Measurements from ENCODE around the gene DUSP1. TPM values are rescaled to one million over a fixed set of nuclear protein-coding genes. Genes with fewer than 3 reads are reported as not detected.
"Not testable (repeated sequence)": the region's sequence is repeated elsewhere in the genome, so short reads cannot be mapped to it uniquely, and the experiment has no call there.

Gene DUSP1, protein sequence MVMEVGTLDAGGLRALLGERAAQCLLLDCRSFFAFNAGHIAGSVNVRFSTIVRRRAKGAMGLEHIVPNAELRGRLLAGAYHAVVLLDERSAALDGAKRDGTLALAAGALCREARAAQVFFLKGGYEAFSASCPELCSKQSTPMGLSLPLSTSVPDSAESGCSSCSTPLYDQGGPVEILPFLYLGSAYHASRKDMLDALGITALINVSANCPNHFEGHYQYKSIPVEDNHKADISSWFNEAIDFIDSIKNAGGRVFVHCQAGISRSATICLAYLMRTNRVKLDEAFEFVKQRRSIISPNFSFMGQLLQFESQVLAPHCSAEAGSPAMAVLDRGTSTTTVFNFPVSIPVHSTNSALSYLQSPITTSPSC
- 82.2 TPM for total RNA-seq
- 100 to 1,000 TPM in 3 of 8 donors, 10 to 100 TPM in 5; 38.0 to 167 (median 95.8) TPM for polyA plus RNA-seq (ENCODE audit: insufficient read depth in 1 of 8, insufficient read length in 8 of 8, low replicate concordance in 1 of 8)
- long read RNA-seq, donor 1, transcript DUSP1-201 (4 exons, 2,019 nt): major isoform, 24 of 24 reads
- long read RNA-seq, donor 1, partial matches to known transcripts: 0 of 24 reads
- long read RNA-seq, donor 1, other reads (novel, unspliced or antisense): 0 of 24 reads
- long read RNA-seq, donor 2, partial matches to known transcripts: 0 of 4 reads
- long read RNA-seq, donor 2, other reads (novel, unspliced or antisense): 0 of 4 reads
- long read RNA-seq, donor 3, transcript DUSP1-201 (4 exons, 2,019 nt): major isoform, 50 of 58 reads
- long read RNA-seq, donor 3, partial matches to known transcripts: 0 of 58 reads
- long read RNA-seq, donor 3, other reads (novel, unspliced or antisense): 8 of 58 reads
- long read RNA-seq, donor 4, transcript DUSP1-201 (4 exons, 2,019 nt): major isoform, 78 of 114 reads
- long read RNA-seq, donor 4, partial matches to known transcripts: 29 of 114 reads
- long read RNA-seq, donor 4, other reads (novel, unspliced or antisense): 7 of 114 reads
- long read RNA-seq, donor 5, transcript DUSP1-201 (4 exons, 2,019 nt): major isoform, 49 of 55 reads
- long read RNA-seq, donor 5, partial matches to known transcripts: 0 of 55 reads
- long read RNA-seq, donor 5, other reads (novel, unspliced or antisense): 6 of 55 reads
- long read RNA-seq, donor 6, transcript DUSP1-201 (4 exons, 2,019 nt): major isoform, 26 of 26 reads
- long read RNA-seq, donor 6, partial matches to known transcripts: 0 of 26 reads
- long read RNA-seq, donor 6, other reads (novel, unspliced or antisense): 0 of 26 reads
- long read RNA-seq, donor 7, transcript DUSP1-201 (4 exons, 2,019 nt): major isoform, 50 of 55 reads
- long read RNA-seq, donor 7, partial matches to known transcripts: 5 of 55 reads
- long read RNA-seq, donor 7, other reads (novel, unspliced or antisense): 0 of 55 reads
- long read RNA-seq, donor 8, transcript DUSP1-201 (4 exons, 2,019 nt): major isoform, 11 of 46 reads
- long read RNA-seq, donor 8, partial matches to known transcripts: 35 of 46 reads
- long read RNA-seq, donor 8, other reads (novel, unspliced or antisense): 0 of 46 reads
- long read RNA-seq, donor 9, transcript DUSP1-201 (4 exons, 2,019 nt): major isoform, 40 of 40 reads
- long read RNA-seq, donor 9, partial matches to known transcripts: 0 of 40 reads
- long read RNA-seq, donor 9, other reads (novel, unspliced or antisense): 0 of 40 reads
- long read RNA-seq, donor 10, transcript DUSP1-201 (4 exons, 2,019 nt): major isoform, 69 of 69 reads
- long read RNA-seq, donor 10, partial matches to known transcripts: 0 of 69 reads
- long read RNA-seq, donor 10, other reads (novel, unspliced or antisense): 0 of 69 reads
- long read RNA-seq, donor 11, transcript DUSP1-201 (4 exons, 2,019 nt): major isoform, 47 of 52 reads
- long read RNA-seq, donor 11, partial matches to known transcripts: 5 of 52 reads
- long read RNA-seq, donor 11, other reads (novel, unspliced or antisense): 0 of 52 reads

DNA sequence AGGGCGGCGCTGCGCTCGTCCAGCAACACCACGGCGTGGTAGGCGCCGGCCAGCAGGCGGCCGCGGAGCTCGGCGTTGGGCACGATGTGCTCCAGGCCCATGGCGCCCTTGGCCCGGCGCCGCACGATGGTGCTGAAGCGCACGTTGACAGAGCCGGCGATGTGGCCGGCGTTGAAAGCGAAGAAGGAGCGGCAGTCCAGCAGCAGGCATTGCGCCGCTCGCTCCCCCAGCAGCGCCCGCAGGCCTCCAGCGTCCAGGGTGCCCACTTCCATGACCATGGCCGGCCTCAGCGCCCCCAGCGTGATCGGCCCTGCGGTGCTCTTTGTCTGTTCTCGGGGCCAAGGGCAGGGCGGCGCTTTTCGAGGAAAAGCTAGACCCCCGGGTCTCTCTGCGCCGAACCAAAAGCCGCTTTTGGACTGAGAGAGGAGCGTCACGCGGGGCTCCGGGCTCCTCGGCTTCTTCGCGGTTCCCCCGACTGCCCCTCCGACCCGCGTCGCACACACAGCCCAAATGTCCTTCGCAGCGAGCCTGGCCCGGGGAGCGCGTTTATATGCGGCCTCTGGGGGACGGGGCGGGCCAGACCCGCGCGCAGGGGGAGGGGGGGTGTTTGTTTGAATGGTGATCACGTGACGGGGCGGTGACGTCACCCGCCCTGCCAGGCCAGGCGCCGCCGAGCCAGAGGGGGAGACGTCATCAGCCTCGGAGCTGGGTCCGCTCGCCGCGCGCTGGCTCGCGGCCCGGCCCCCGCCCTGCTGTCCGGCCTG lies at the start of gene DUSP1:
Gene DUSP1 (minus strand): TSS at position 521 of the 764 bp plus-strand sequence. CDS start 243 bp downstream, at position 278.
- Histone ChIP-seq H3K9me3 (replicated peaks; ENCODE audit: control insufficient read depth, low read depth, low read length) (no peaks in the 10 kb centered on the region), H3K27me3 (ENCODE audit: control insufficient read depth, insufficient read depth, low read length) (no peaks in the 10 kb centered on the region), H3K4me3 (ENCODE audit: low read length) (peak within 1 kb of the TSS; percentile 96), H3K36me3 (ENCODE audit: control insufficient read depth, insufficient read depth, low read length) (peaks cover 27% of the 10 kb centered on the region), H3K27ac (ENCODE audit: low read length) (peak within 1 kb of the TSS; percentile 99), H3K4me1 (ENCODE audit: control insufficient read depth, insufficient read depth, low read length) (peaks cover 61% of the 10 kb centered on the region)
- under 1% methylated on average over 89 of the region's 89 CpGs for WGBS (ENCODE audit: insufficient coverage)
- DNase-seq: peak; percentile 98

DNA sequence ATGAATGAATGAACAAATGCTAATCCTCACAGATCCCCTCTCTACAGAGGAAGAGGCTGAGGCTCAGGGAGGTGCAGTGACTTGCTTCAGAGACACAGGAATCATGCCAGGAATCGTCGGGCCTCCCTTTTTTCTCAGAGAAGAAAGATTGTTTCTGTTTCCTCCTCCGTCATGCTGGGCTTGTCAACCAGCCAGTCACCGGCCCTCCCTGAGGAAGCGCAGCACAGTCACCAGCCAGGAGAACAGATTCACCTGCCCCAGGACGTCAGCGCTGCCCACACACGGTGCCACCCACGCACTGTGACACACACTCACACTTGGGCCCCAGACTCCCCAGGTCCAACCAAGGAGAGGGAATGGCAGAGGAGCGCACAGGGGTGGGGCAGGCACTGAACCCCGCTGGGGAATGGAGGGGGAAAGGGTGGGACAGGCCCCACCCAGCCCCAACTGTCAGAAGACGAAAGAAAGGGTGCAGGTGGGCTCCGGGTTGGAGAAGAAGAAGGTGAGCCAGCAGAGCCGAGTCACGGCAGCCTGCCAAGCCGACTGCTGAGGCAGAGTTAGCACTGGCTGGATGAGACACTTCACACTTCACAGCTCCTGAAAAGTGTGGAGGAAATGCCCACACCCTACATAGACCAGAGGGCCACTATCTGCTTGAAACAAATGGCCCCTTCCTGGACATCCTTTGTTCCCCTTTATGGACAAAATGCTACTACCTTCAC lies 49.2 kb upstream of the DUSP1 start:
- DNase-seq: no peak
- no peaks in the 10 kb centered on the region for H3K27me3 ChIP-seq (ENCODE audit: control insufficient read depth, insufficient read depth, low read length)
- WGBS (ENCODE audit: insufficient coverage): 42% methylated on average over 9 of the region's 16 CpGs
- no peak overlapping the region for H3K4me3 ChIP-seq (ENCODE audit: low read length)
- H3K36me3 ChIP-seq (ENCODE audit: control insufficient read depth, insufficient read depth, low read length): no peaks in the 10 kb centered on the region
- no peaks in the 10 kb centered on the region for H3K4me1 ChIP-seq (ENCODE audit: control insufficient read depth, insufficient read depth, low read length)
- H3K9me3 ChIP-seq (replicated peaks; ENCODE audit: control insufficient read depth, low read depth, low read length): no peaks in the 10 kb centered on the region
- H3K27ac ChIP-seq (ENCODE audit: low read length): no peak overlapping the region

DNA sequence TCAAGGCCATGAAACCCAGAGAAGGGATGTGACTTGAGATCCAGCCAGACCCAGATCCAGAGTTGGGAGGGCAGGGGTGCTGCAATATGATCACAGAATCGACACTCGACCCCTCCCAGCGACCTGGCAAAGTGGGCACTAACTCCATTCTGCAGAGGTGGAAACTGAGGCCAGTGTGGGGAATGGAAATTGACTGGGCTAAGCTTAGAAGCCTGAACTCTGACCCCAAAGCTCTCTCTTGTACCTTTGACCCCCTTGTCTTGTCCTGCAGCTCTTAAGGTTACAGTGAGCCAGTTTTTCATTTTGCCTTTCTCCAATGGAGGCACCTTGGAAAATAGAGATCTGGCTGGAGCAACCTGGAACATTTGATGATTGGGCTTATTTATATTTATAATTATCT lies 48.6 kb upstream of the DUSP1 start:
- no peak overlapping the region for H3K27ac ChIP-seq (ENCODE audit: low read length)
- 76% methylated on average over 3 of the region's 3 CpGs for WGBS (ENCODE audit: insufficient coverage)
- H3K27me3 ChIP-seq (ENCODE audit: control insufficient read depth, insufficient read depth, low read length): no peaks in the 10 kb centered on the region
- no peaks in the 10 kb centered on the region for H3K9me3 ChIP-seq (replicated peaks; ENCODE audit: control insufficient read depth, low read depth, low read length)
- no peak for DNase-seq
- H3K4me1 ChIP-seq (ENCODE audit: control insufficient read depth, insufficient read depth, low read length): no peaks in the 10 kb centered on the region
- H3K4me3 ChIP-seq (ENCODE audit: low read length): no peak overlapping the region
- H3K36me3 ChIP-seq (ENCODE audit: control insufficient read depth, insufficient read depth, low read length): no peaks in the 10 kb centered on the region

DNA sequence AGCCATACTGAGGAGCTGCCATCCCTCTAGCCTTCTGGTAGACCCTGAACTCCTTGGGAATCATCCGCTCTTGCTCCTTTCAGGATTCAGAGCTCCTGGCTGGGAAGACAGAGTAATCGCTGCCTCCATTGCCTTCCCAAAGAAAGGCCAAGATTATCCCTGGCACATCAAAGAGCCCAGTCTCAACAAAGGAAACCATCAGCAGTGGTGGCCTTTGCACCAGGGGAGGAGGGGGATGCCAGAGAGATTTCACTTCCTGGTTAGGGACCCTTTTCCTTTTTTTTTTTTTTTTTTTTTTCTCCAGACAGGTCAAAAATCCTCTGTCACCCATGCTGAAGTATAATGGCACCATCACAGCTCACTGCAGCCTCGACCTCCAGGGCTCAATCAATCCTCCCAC lies 47.1 kb upstream of the DUSP1 start:
- Histone ChIP-seq H3K4me1 (ENCODE audit: control insufficient read depth, insufficient read depth, low read length) (no peaks in the 10 kb centered on the region), H3K27me3 (ENCODE audit: control insufficient read depth, insufficient read depth, low read length) (no peaks in the 10 kb centered on the region), H3K36me3 (ENCODE audit: control insufficient read depth, insufficient read depth, low read length) (no peaks in the 10 kb centered on the region), H3K4me3 (ENCODE audit: low read length) (no peak overlapping the region), H3K27ac (ENCODE audit: low read length) (no peak overlapping the region), H3K9me3 (replicated peaks; ENCODE audit: control insufficient read depth, low read depth, low read length) (no peaks in the 10 kb centered on the region)
- no peak for DNase-seq
- 86% methylated on average over 1 of the region's 3 CpGs for WGBS (ENCODE audit: insufficient coverage)

DNA sequence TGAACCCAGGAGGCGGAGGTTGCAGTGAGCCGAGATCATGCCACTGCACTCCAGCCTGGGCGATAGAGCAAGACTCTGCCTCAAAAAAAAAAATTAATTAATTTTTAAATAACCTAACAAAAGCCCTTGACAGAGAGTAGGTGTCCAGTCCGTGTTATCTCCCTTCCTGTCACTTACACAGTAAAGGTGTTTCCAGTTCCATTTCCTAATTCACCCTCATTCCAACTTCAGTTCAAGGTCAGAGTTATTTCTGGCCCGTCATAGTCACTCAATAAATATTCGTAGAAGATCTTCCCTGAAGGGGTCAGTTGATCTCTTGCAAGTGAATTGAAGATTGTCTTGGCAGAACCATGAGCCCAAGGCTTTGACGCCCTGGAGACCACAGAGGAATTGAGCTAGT lies 46.7 kb upstream of the DUSP1 start:
- 92% methylated on average over 2 of the region's 7 CpGs for WGBS (ENCODE audit: insufficient coverage)
- Histone ChIP-seq H3K4me3 (ENCODE audit: low read length) (no peak overlapping the region), H3K4me1 (ENCODE audit: control insufficient read depth, insufficient read depth, low read length) (no peaks in the 10 kb centered on the region), H3K27me3 (ENCODE audit: control insufficient read depth, insufficient read depth, low read length) (no peaks in the 10 kb centered on the region), H3K36me3 (ENCODE audit: control insufficient read depth, insufficient read depth, low read length) (no peaks in the 10 kb centered on the region), H3K27ac (ENCODE audit: low read length) (no peak overlapping the region), H3K9me3 (replicated peaks; ENCODE audit: control insufficient read depth, low read depth, low read length) (no peaks in the 10 kb centered on the region)
- DNase-seq: no peak

DNA sequence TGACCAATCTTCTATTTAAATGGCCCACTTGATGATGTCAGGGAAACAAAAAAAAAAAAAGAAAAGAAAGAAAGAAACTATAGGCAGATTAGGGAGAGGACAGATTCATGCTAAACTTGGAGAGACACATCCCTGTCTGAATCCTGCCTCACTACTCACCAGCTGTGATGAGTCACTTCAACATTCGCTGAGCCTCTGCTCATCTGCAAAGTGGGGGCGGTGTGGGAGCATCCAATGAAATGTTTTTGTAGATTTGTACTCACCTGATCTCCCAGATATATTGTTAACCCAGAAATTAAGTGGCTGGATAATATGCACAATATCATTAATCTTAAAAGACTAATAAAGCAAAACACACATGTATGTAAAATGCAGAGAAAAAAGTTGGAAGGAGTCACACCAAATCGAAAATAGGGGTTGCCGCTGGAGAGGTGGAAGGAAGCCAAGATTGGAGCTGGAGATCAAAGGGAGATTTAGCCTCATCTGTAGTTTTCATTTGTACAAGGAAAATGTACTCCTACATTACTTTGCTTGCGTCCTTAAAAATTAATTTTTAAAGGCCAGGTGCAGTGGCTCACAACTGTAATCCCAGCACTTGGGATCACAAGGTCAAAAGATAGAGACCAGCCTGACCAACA lies 46.0 kb upstream of the DUSP1 start:
- no CpG with 5 or more reads among the region's 5 CpGs for WGBS (ENCODE audit: insufficient coverage)
- no peaks in the 10 kb centered on the region for H3K4me1 ChIP-seq (ENCODE audit: control insufficient read depth, insufficient read depth, low read length)
- peak; percentile 75 for DNase-seq
- no peak overlapping the region for H3K4me3 ChIP-seq (ENCODE audit: low read length)
- H3K36me3 ChIP-seq (ENCODE audit: control insufficient read depth, insufficient read depth, low read length): no peaks in the 10 kb centered on the region
- no peaks in the 10 kb centered on the region for H3K27me3 ChIP-seq (ENCODE audit: control insufficient read depth, insufficient read depth, low read length)
- no peak overlapping the region for H3K27ac ChIP-seq (ENCODE audit: low read length)
- no peaks in the 10 kb centered on the region for H3K9me3 ChIP-seq (replicated peaks; ENCODE audit: control insufficient read depth, low read depth, low read length)

DNA sequence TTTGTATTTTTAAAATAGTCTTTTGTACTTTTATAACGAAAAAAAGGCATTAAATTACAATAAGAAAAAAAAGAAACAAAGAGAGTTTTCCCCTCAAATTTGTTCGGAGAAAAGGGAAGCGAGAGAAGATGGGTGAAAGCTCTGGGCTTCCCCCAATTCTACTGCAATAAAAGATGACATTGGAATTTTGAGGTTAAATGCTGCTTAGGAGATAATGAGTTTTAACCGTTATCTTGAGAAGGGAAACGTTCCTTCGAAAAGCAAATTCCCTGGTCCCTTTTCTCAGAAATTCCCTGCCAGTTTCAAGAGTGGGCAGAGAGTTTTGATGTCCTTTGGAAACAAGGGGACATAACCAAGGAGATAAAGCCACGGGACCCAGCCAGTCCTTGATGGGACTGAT lies 44.6 kb upstream of the DUSP1 start:
- no peaks in the 10 kb centered on the region for H3K27me3 ChIP-seq (ENCODE audit: control insufficient read depth, insufficient read depth, low read length)
- DNase-seq: no peak
- WGBS (ENCODE audit: insufficient coverage): no CpG with 5 or more reads among the region's 7 CpGs

DNA sequence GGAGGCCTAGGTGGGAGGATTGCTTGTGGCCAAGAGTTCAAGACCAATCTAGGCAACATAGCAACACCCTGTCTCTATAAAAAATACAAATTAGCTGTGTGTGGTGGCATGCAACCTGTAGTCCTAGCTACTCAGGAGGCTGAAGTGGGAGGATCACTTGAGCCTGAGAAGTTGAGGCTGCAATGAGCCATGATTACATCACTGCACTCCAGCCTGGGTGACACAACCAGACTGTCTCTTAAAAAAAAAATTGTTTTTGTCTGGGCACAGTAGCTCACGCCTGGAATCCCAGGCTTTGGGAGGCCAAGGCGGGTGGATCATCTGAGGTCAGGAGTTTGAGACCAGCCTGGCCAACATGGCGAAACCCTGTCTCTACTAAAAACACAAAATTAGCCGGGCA lies 40.0 kb upstream of the DUSP1 start:
- H3K4me3 ChIP-seq (ENCODE audit: low read length); H3K27ac ChIP-seq (ENCODE audit: low read length); H3K4me1 ChIP-seq (ENCODE audit: control insufficient read depth, insufficient read depth, low read length); DNase-seq; H3K27me3 ChIP-seq (ENCODE audit: control insufficient read depth, insufficient read depth, low read length); H3K36me3 ChIP-seq (ENCODE audit: control insufficient read depth, insufficient read depth, low read length); H3K9me3 ChIP-seq (replicated peaks; ENCODE audit: control insufficient read depth, low read depth, low read length): not testable (repeated sequence)
- WGBS (ENCODE audit: insufficient coverage): 94% methylated on average over 2 of the region's 4 CpGs

More for the DNA sequence above, 44.6 kb upstream of the DUSP1 start:
- Histone ChIP-seq H3K4me3 (ENCODE audit: low read length) (no peak overlapping the region), H3K36me3 (ENCODE audit: control insufficient read depth, insufficient read depth, low read length) (no peaks in the 10 kb centered on the region), H3K27ac (ENCODE audit: low read length) (no peak overlapping the region), H3K4me1 (ENCODE audit: control insufficient read depth, insufficient read depth, low read length) (no peaks in the 10 kb centered on the region), H3K9me3 (replicated peaks; ENCODE audit: control insufficient read depth, low read depth, low read length) (no peaks in the 10 kb centered on the region)

Measured in muscle of leg (tissue), 16 donors.